HepG2 (cell line): Measurements from ENCODE around the gene RBPJ. TPM values are rescaled to one million over a fixed set of nuclear protein-coding genes. Genes with fewer than 3 reads are reported as not detected.

Source experiments
- CEBPB ChIP-seq: IDR thresholded peaks from 2 replicates; pipeline ENCODE4 v1.6.1; 2011; ENCODE audit warnings: low read depth, low read length, improper control_type of control experiment, borderline replicate concordance
- CENPBD1 ChIP-seq: sonication (generic); formaldehyde crosslinking; IDR thresholded peaks from 2 replicates; pipeline ENCODE4 v1.8.0; 2022; ENCODE audit warnings: missing genetic modification reagents, low read depth, mild to moderate bottlenecking, borderline replicate concordance
- FOXK1 ChIP-seq: sonication (generic); formaldehyde crosslinking; IDR thresholded peaks from 2 replicates; pipeline ENCODE4 v1.4.0; 2020; ENCODE audit warnings: low read depth, missing genetic modification reagents, borderline replicate concordance
- GLMP ChIP-seq: sonication (generic); formaldehyde crosslinking; IDR thresholded peaks from 2 replicates; pipeline ENCODE4 v1.9.0; 2021; ENCODE audit warnings: missing genetic modification reagents, mild to moderate bottlenecking, borderline replicate concordance
- GPBP1L1 ChIP-seq: sonication (generic); formaldehyde crosslinking; IDR thresholded peaks from 2 replicates; pipeline ENCODE4 v1.5.0; 2020; ENCODE audit warnings: mild to moderate bottlenecking, missing genetic modification reagents
- IKZF4 ChIP-seq: sonication (generic); formaldehyde crosslinking; IDR thresholded peaks from 2 replicates; pipeline ENCODE4 v1.5.1; 2020; ENCODE audit warnings: borderline replicate concordance, mild to moderate bottlenecking, low read depth, missing genetic modification reagents; ENCODE audit errors: not compliant biosample characterization
- KIAA2018 ChIP-seq: sonication (generic); formaldehyde crosslinking; IDR thresholded peaks from 2 replicates; pipeline ENCODE4 v1.5.0; 2020; ENCODE audit warnings: mild to moderate bottlenecking, missing genetic modification reagents, borderline replicate concordance
- RAD21 ChIP-seq: fragments of 450-650 bp; formaldehyde crosslinking; IDR thresholded peaks from 2 replicates; pipeline ENCODE4 v1.5.0; 2020; ENCODE audit warnings: mild to moderate bottlenecking
- RBFOX2 ChIP-seq: fragments of 200-400 bp; formaldehyde crosslinking; IDR thresholded peaks from 2 replicates; pipeline ENCODE4 v1.6.1; 2017; ENCODE audit warnings: low read depth, mild to moderate bottlenecking, low read length
- RXRA ChIP-seq: sonication (generic); formaldehyde crosslinking; IDR thresholded peaks from 2 replicates; pipeline ENCODE4 v1.5.1; 2020; ENCODE audit warnings: missing genetic modification reagents
- SMAD9 ChIP-seq: sonication (generic); formaldehyde crosslinking; IDR thresholded peaks from 2 replicates; pipeline ENCODE4 v1.5.1; 2020; ENCODE audit warnings: mild to moderate bottlenecking, missing genetic modification reagents
- THYN1 ChIP-seq: sonication (generic); formaldehyde crosslinking; IDR thresholded peaks from 2 replicates; pipeline ENCODE4 v1.8.1; 2023; ENCODE audit warnings: low read depth, mild to moderate bottlenecking, moderate library complexity, missing genetic modification reagents, borderline replicate concordance
- ZFP36L1 ChIP-seq: sonication (generic); formaldehyde crosslinking; IDR thresholded peaks from 2 replicates; pipeline ENCODE4 v1.8.0; 2022; ENCODE audit warnings: mild to moderate bottlenecking, missing genetic modification reagents, moderate library complexity
- ZFP41 ChIP-seq: sonication (generic); formaldehyde crosslinking; IDR thresholded peaks from 2 replicates; pipeline ENCODE4 v1.4.0; 2020; ENCODE audit warnings: mild to moderate bottlenecking, missing genetic modification reagents, borderline replicate concordance
- ZMYM4 ChIP-seq: sonication (generic); formaldehyde crosslinking; IDR thresholded peaks from 2 replicates; pipeline ENCODE4 v1.8.1; 2023; ENCODE audit warnings: mild to moderate bottlenecking, missing genetic modification reagents
- ZNF24 ChIP-seq: fragments of 450-650 bp; IDR thresholded peaks from 2 replicates; pipeline ENCODE4 v1.6.1; 2017; ENCODE audit warnings: antibody characterized with exemption, mild to moderate bottlenecking
- ZNF350 ChIP-seq: sonication (generic); formaldehyde crosslinking; IDR thresholded peaks from 2 replicates; pipeline ENCODE4 v1.4.0; 2020; ENCODE audit warnings: mild to moderate bottlenecking, low read depth, missing genetic modification reagents, borderline replicate concordance
- ZNF616 ChIP-seq: sonication (generic); formaldehyde crosslinking; IDR thresholded peaks from 2 replicates; pipeline ENCODE4 v1.5.0; 2020; ENCODE audit warnings: low read depth, mild to moderate bottlenecking, missing genetic modification reagents
- ZNF839 ChIP-seq: sonication (generic); formaldehyde crosslinking; IDR thresholded peaks from 2 replicates; pipeline ENCODE4 v1.4.0; 2020; ENCODE audit warnings: missing genetic modification reagents, mild to moderate bottlenecking, borderline replicate concordance
- polyA plus RNA-seq, 8 experiments: library from polyadenylated mRNA; depleted of rRNA in 3 of 8; stranded (reverse) in 7 of 8; unstranded in 1 of 8; fragments of >200 nt; fragmentation: Illumina TruSeq in 4 of 8; extraction: Trizol in 4 of 8; gene quantifications; 2 replicates each; pipeline versions ENCODE4 v1.2.1 to v1.2.3, GENCODE V29; 2011 to 2016; ENCODE audit warnings: low read depth in 4 of 8, missing spikeins in 1 of 8, mixed read lengths in 1 of 8; ENCODE audit not compliant: insufficient read depth in 1 of 8
- total RNA-seq, 5 experiments: library from RNA; depleted of rRNA; stranded (reverse); fragments of >200 nt; fragmentation: Illumina TruSeq; extraction: Trizol; gene quantifications; 2 replicates each; pipeline ENCODE4 v1.2.3, GENCODE V29; 2016; ENCODE audit warnings: low read depth in 1 of 5

The RBPJ gene
- total and polyA plus RNA-seq, 2 of the 13 experiments (the other 11 are each of a cell fraction or from before 2014, with no cell fraction given), result 25.9 to 33.2 TPM

GRCh38 chr4:26319467-26319948, 1.3 kb upstream of the RBPJ start (continued):
- TF ChIP-seq ZNF350 (CRISPR knock-in tag), result no peak
- TF ChIP-seq ZFP36L1 (CRISPR knock-in tag), result peak; percentile 40; the same call in 1 of the 2 replicates
- no peak for TF ChIP-seq KIAA2018 (CRISPR knock-in tag)
- no peak for TF ChIP-seq ZNF24
- TF ChIP-seq THYN1, result no peak
- peak; percentile 89 for TF ChIP-seq ZMYM4 (CRISPR knock-in tag)
- no peak for TF ChIP-seq IKZF4 (CRISPR knock-in tag)
- peak; percentile 57; the same call in 1 of the 2 replicates for TF ChIP-seq ZNF616 (CRISPR knock-in tag)
- no peak for TF ChIP-seq SMAD9 (CRISPR knock-in tag)
- peak; percentile 65 for TF ChIP-seq RBFOX2
- peak; percentile 92; the same call in 1 of the 2 replicates for TF ChIP-seq FOXK1
- TF ChIP-seq RXRA (CRISPR knock-in tag), result 0 out of 2 replicates have a peak, but pooled peaks have one; percentile 18
- no peak for TF ChIP-seq GLMP
- no peak for TF ChIP-seq GPBP1L1 (CRISPR knock-in tag)
- peak; percentile 88 for TF ChIP-seq CEBPB
- no peak for TF ChIP-seq RAD21 (CRISPR knock-in tag)
- no peak for TF ChIP-seq CENPBD1 (CRISPR knock-in tag)
- no peak for TF ChIP-seq ZNF839 (CRISPR knock-in tag)
- TF ChIP-seq ZFP41 (CRISPR knock-in tag), result no peak
